Endometrial microvascular endothelial cells (primary cell): ENCODE measurements around the gene TSPAN9. TPM values are rescaled to one million over a fixed set of nuclear protein-coding genes. Genes with fewer than 3 reads are reported as not detected.

Experiments
- in situ Hi-C: cut with HindIII; loops from 2 replicates; pipeline ENCODE4 v1.10.0; 2017; ENCODE audit warnings: low sequenced_read_pairs, low pct_unique_long_range_greater_than_20kb; ENCODE audit errors: inconsistent ontology term
- total RNA-seq: library from RNA; depleted of rRNA; stranded (reverse); fragments of >200 nt; gene quantifications from one replicate; pipeline ENCODE4 v1.2.3, GENCODE V29; 2015; ENCODE audit errors: inconsistent ontology term

The TSPAN9 gene
- total RNA-seq, 1 donor from 2014 or later, result 15.9 TPM

- in situ Hi-C loops, result loop anchor here (10.0 kb wide), 1 partner anchor 58 kb away; the partner anchor contains the start of gene TSPAN9
Observed at GRCh38 chr12:3132636-3133404, 55.6 kb downstream of the TSPAN9 start.

GRCh38 chr12:3133405-3133783 is 56.2 kb downstream of the TSPAN9 start:
- in situ Hi-C loops, result loop anchor here (10.0 kb wide), 1 partner anchor 59 kb away; the partner anchor contains the start of gene TSPAN9

GRCh38 chr12:3134126-3134525 is 56.9 kb downstream of the TSPAN9 start:
- in situ Hi-C loops, result loop anchor here (10.0 kb wide), 1 partner anchor 59 kb away; the partner anchor contains the start of gene TSPAN9

GRCh38 chr12:3134526-3135135 is 57.5 kb downstream of the TSPAN9 start:
- in situ Hi-C loops, result loop anchor here (10.0 kb wide), 1 partner anchor 60 kb away; the partner anchor contains the start of gene TSPAN9

GRCh38 chr12:3135522-3136461 is 58.6 kb downstream of the TSPAN9 start:
- in situ Hi-C loops, result loop anchor here (10.0 kb wide), 1 partner anchor 61 kb away; the partner anchor contains the start of gene TSPAN9

- in situ Hi-C loops, result loop anchor here (10.0 kb wide), 1 partner anchor 62 kb away; the partner anchor contains the start of gene TSPAN9
Observed at GRCh38 chr12:3136641-3137267, 59.6 kb downstream of the TSPAN9 start.

GRCh38 chr12:3137268-3137781 is 60.1 kb downstream of the TSPAN9 start:
- in situ Hi-C loops, result loop anchor here (10.0 kb wide), 1 partner anchor 63 kb away; the partner anchor contains the start of gene TSPAN9

- in situ Hi-C loops, result loop anchor here (10.0 kb wide), 1 partner anchor 63 kb away; the partner anchor contains the start of gene TSPAN9
Observed at GRCh38 chr12:3137814-3138445, 60.8 kb downstream of the TSPAN9 start.

- in situ Hi-C loops, result loop anchor here (10.0 kb wide), 1 partner anchor 64 kb away; the partner anchor contains the start of gene TSPAN9
Observed at GRCh38 chr12:3138941-3139511, 61.8 kb downstream of the TSPAN9 start.

GRCh38 chr12:3139760-3140159 is 62.6 kb downstream of the TSPAN9 start:
- in situ Hi-C loops, result loop anchor here (10.0 kb wide), 1 partner anchor 65 kb away; the partner anchor contains the start of gene TSPAN9

- in situ Hi-C loops, result no loop called here
Observed at GRCh38 chr12:3140284-3140683, 63.1 kb downstream of the TSPAN9 start.

GRCh38 chr12:3141339-3142321 is 64.5 kb downstream of the TSPAN9 start:
- in situ Hi-C loops, result no loop called here

GRCh38 chr12:3142386-3142785 is 65.2 kb downstream of the TSPAN9 start:
- in situ Hi-C loops, result no loop called here

- in situ Hi-C loops, result no loop called here
Observed at GRCh38 chr12:3144495-3144894, 67.3 kb downstream of the TSPAN9 start.

GRCh38 chr12:3145033-3145432 is 67.9 kb downstream of the TSPAN9 start:
- in situ Hi-C loops, result no loop called here
